Heart left ventricle (tissue), 16 donors: ENCODE data around the gene CHST9. TPM values are rescaled to one million over a fixed set of nuclear protein-coding genes. Genes with fewer than 3 reads are reported as not detected.

Experiments used
- ATAC-seq, 4 donors: fragments of 200-7000 bp; cut with Tn5 transposase; one replicate each; pipeline ENCODE4 v1.9.1; 2020 to 2022; ENCODE audit warnings: moderate library complexity in 4 of 4, mild to moderate bottlenecking in 3 of 4, moderate number of reproducible peaks in 1 of 4
- DNase-seq, 5 donors: peaks; one replicate each; pipeline ENCODE4 v3.0.0-alpha.2; 2020
- H3K27ac ChIP-seq, 12 donors: fragments of 200-600 bp; sonication (generic) in 4 of 12; one replicate each; pipeline versions ENCODE4 v1.5.0 to v1.8.0; 2016 to 2022; ENCODE audit warnings: mild to moderate bottlenecking in 2 of 12
- H3K27me3 ChIP-seq, 9 donors: fragments of 200-600 bp; sonication (generic) in 2 of 9; one replicate each; pipeline versions ENCODE4 v1.5.1 to v1.8.0; 2016 to 2022; ENCODE audit warnings: mild to moderate bottlenecking in 3 of 9
- H3K36me3 ChIP-seq, 9 donors: fragments of 200-600 bp; sonication (generic) in 2 of 9; one replicate each; pipeline versions ENCODE4 v1.5.0 to v1.8.0; 2018 to 2022; ENCODE audit warnings: mild to moderate bottlenecking in 2 of 9
- H3K4me1 ChIP-seq, 12 donors: fragments of 200-600 bp; sonication (generic) in 4 of 12; one replicate each; pipeline versions ENCODE4 v1.5.0 to v1.8.0; 2016 to 2022; ENCODE audit warnings: mild to moderate bottlenecking in 3 of 12
- H3K4me3 ChIP-seq, 12 donors: fragments of 200-600 bp; sonication (generic) in 4 of 12; one replicate each; pipeline versions ENCODE4 v1.5.0 to v1.8.0; 2017 to 2022; ENCODE audit warnings: mild to moderate bottlenecking in 9 of 12, moderate library complexity in 4 of 12
- H3K9me3 ChIP-seq, 12 donors: fragments of 200-600 bp; sonication (generic) in 4 of 12; one replicate each; pipeline versions ENCODE4 v1.5.0 to v1.8.0; 2016 to 2022; ENCODE audit warnings: mild to moderate bottlenecking in 1 of 12
- POLR2A ChIP-seq, 2 donors: fragments of 450-650 bp; IDR thresholded peaks; one replicate each; pipeline ENCODE4 v1.6.1; 2017; ENCODE audit warnings: antibody characterized with exemption in 2 of 2, mild to moderate bottlenecking in 2 of 2, moderate library complexity in 2 of 2
- WGBS, 4 donors: extraction: QIAGEN DNeasy Blood & Tissue Kit in 2 of 4; methylation state at CpG; one replicate each; pipeline versions ENCODE4 v1.1.5 to v1.1.7; 2013 to 2018; 5-methylcytosine and 5-hydroxymethylcytosine counted together
- intact Hi-C, 10 donors: fragments of 100-400 bp; cut with DNase I; formaldehyde crosslinking; loops; one replicate each; pipeline versions ENCODE4 v1.11.1 to v1.14.2; 2022
- polyA plus RNA-seq, 2 donors: library from polyadenylated mRNA; stranded (reverse); fragments of 200-250 nt; gene quantifications; one replicate each; pipeline ENCODE4 v1.2.3, GENCODE V29; 2013
- total RNA-seq, 9 donors: library from RNA; depleted of rRNA in 2 of 9; stranded (reverse); fragments of >200 nt in 2 of 9; fragmentation: NEBNext Ultra II Directional in 3 of 9; extraction: Animal tissue kit (Norgen Biotek cat#: 25700) in 3 of 9; gene quantifications; one replicate each; pipeline versions ENCODE4 v1.1.0 to v1.2.4, GENCODE V29; 2016 to 2023
- TF ChIP-seq, protein P1 (sequence below), 12 donors: fragments of 200-600 bp; sonication (generic) in 4 of 12; IDR thresholded peaks; one replicate each; pipeline versions ENCODE4 v1.5.0 to v1.8.0; 2018 to 2022; ENCODE audit warnings: antibody characterized with exemption in 12 of 12, mild to moderate bottlenecking in 5 of 12
- donor health status: ischemic (EF 13 %, LVEDD 7.1; RV severe dilation, severe dysfunction).
- donor health status: healthy with polysubstance abuse.
- donor health status: DM: no; HTN: yes; CAD: no.
- donor health status: DM: no; HTN: no; CAD: no.
- donor health status: ischemic (EF 25% LVEDD 6.9; RV normal size, moderate dysfunction).
- donor health status: ischemic (EF 25% LVEDD 5.7; RV mildly dilated, moderate dysfunction).
- donor health status: healthy.
- donor health status: DM: yes; HTN: yes; CAD: no.
- donor health status: ischemic (EF 35%, LVEDD 5.7; RV mildly dilated, moderate dysfunction).
- donor health status: nonischemic (EF 11% LVEDD 7.7; RV severe dilation, severe dysfunction).
- donor health status: DM: yes; HTN: yes; CAD: no.
- donor health status: PGD.
- donor health status: ischemic (EF 29% LVEDD 5.4; RV normal size, mild dysfunction).
- donor health status: nonischemic (EF 23%, LVEDD 6.1; RV moderate dilation, normal function).

The CHST9 gene
- total and polyA plus RNA-seq, 11 donors: 0.03 to 20.2 (median 4.1) TPM

GRCh38 chr18:27010784-27011183, 174.3 kb downstream of the CHST9 start:
- no peak for TF ChIP-seq POLR2A (IDR thresholded peaks at IDR 0.05)
- TF ChIP-seq, protein P1, sequence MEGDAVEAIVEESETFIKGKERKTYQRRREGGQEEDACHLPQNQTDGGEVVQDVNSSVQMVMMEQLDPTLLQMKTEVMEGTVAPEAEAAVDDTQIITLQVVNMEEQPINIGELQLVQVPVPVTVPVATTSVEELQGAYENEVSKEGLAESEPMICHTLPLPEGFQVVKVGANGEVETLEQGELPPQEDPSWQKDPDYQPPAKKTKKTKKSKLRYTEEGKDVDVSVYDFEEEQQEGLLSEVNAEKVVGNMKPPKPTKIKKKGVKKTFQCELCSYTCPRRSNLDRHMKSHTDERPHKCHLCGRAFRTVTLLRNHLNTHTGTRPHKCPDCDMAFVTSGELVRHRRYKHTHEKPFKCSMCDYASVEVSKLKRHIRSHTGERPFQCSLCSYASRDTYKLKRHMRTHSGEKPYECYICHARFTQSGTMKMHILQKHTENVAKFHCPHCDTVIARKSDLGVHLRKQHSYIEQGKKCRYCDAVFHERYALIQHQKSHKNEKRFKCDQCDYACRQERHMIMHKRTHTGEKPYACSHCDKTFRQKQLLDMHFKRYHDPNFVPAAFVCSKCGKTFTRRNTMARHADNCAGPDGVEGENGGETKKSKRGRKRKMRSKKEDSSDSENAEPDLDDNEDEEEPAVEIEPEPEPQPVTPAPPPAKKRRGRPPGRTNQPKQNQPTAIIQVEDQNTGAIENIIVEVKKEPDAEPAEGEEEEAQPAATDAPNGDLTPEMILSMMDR (IDR thresholded peaks at IDR 0.05): no peak
- Histone ChIP-seq H3K9me3 (no peaks in the 10 kb centered on the region), H3K36me3 (no peaks in the 10 kb centered on the region), H3K27me3 (no peaks in the 10 kb centered on the region), H3K4me1 (no peaks in the 10 kb centered on the region), H3K27ac (no peak overlapping the region), H3K4me3 (no peak overlapping the region)
- 71 to 86% (median 77%) methylated on average over 2 of the region's 2 CpGs for WGBS, 4 donors
- ATAC-seq (no peak), DNase-seq (no peak)
- intact Hi-C loops: no loop called here

GRCh38 chr18:27009293-27009692, 175.8 kb downstream of the CHST9 start:
- no peak for DNase-seq
- Histone ChIP-seq H3K27me3 (no peaks in the 10 kb centered on the region), H3K4me3 (no peak overlapping the region), H3K9me3 (no peaks in the 10 kb centered on the region), H3K36me3 (no peaks in the 10 kb centered on the region), H3K27ac (no peak overlapping the region), H3K4me1 (peaks cover 0 to 2% (median 0%) of the 10 kb centered on the region in 12 donors)
- ATAC-seq: no peak
- no peak for TF ChIP-seq POLR2A (IDR thresholded peaks at IDR 0.05)
- TF ChIP-seq, protein P1 (IDR thresholded peaks at IDR 0.05): no peak
- intact Hi-C loops: loop anchor here in 6 of 10 donors (2.0 to 10.0 kb wide), 6 partner anchors 64 to 384 kb away; no protein-coding TSS in a partner anchor
- 45 to 79% (median 71%) methylated on average over 1 of the region's 1 CpG for WGBS, 4 donors

DNA sequence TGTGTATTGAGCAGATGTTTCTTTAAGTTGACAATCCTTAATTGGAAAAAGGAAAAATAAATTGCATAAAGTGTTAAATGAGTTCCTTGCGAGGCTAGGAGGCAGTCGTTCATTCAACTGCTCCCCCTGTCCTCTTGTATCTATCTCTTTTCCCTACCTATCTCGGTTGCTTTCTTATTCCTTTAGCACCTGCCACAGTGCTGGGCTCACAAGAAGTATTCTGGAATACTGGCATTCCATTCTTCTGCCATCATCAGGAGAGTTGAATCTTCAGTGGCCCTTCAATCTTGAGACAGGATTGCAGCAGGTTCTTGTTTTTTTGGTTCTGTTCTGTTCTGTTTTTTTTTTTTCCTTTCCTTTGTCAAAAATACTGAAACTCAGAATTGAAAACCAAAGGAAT, 176.5 kb downstream of the CHST9 start:
- intact Hi-C loops: loop anchor here in 6 of 10 donors (2.0 to 10.0 kb wide), 6 partner anchors 64 to 384 kb away; no protein-coding TSS in a partner anchor
- Histone ChIP-seq H3K9me3 (no peaks in the 10 kb centered on the region), H3K4me1 (peaks cover 0 to 2% (median 0%) of the 10 kb centered on the region in 12 donors), H3K36me3 (no peaks in the 10 kb centered on the region), H3K4me3 (no peak overlapping the region), H3K27me3 (no peaks in the 10 kb centered on the region), H3K27ac (no peak overlapping the region)
- DNase-seq (no peak), ATAC-seq (no peak)
- 46 to 52% (median 51%) methylated on average over 3 of the region's 3 CpGs for WGBS, 4 donors
- TF ChIP-seq, protein P1 (IDR thresholded peaks at IDR 0.05): no peak
- no peak for TF ChIP-seq POLR2A (IDR thresholded peaks at IDR 0.05)

- TF ChIP-seq, protein P1 (IDR thresholded peaks at IDR 0.05): no peak
- no peak for TF ChIP-seq POLR2A (IDR thresholded peaks at IDR 0.05)
- ATAC-seq (no peak), DNase-seq (no peak)
- H3K4me1 ChIP-seq: peaks cover 0 to 2% (median 0%) of the 10 kb centered on the region in 12 donors
- H3K27ac ChIP-seq: no peak overlapping the region
- H3K36me3 ChIP-seq: no peaks in the 10 kb centered on the region
- intact Hi-C loops: loop anchor here in 6 of 10 donors (2.0 to 10.0 kb wide), 6 partner anchors 63 to 383 kb away; no protein-coding TSS in a partner anchor
- H3K27me3 ChIP-seq: no peaks in the 10 kb centered on the region
- no peak overlapping the region for H3K4me3 ChIP-seq
- 15 to 25% (median 22%) methylated on average over 2 of the region's 2 CpGs for WGBS, 4 donors
- no peaks in the 10 kb centered on the region for H3K9me3 ChIP-seq
Measured at GRCh38 chr18:27007880-27008279, 177.2 kb downstream of the CHST9 start.
